ENCODE results near the gene SENP1. TPM values are rescaled to one million over a fixed set of nuclear protein-coding genes. Genes with fewer than 3 reads are reported as not detected.

The SENP1 gene
- total RNA-seq, 1 experiment from 2014 or later: 28.8 TPM

DNA sequence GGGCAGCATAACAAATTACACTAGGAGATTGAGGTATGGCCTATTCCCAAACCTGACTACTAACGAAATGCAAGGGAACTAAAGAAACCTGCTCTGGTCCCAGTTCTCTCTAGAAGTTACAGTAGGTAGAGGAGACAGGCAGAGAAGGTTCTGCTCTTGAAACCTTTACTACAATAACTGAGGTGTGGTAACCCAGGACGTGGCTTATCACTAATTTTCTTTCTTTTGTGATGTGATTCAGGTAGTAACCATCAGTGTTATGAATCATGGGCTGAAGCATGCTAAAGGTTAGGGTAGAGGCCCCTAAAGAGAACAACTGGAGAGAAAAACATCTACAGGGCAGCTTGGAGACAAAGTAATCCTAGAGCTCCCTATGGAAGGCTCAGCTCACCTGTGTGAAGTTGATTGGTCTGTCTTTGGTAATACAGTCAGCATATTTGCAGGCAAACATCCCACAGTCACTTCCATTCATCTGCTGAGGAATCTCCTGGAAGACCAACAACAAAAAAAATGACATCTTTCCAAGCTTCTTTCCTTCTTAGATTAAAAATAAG is 59.8 kb downstream of the SENP1 start:
- Mint-ChIP-seq H3K27ac (no peak overlapping the region), H3K27me3 (ENCODE audit: low read depth) (no peaks in the 10 kb centered on the region; the same call in 1 of the 2 replicates), H3K4me1 (no peaks in the 10 kb centered on the region), H3K36me3 (ENCODE audit: insufficient read depth in 1 of 3, low read depth in 3 of 3) (peaks cover 9 to 60% (median 49%) of the 10 kb centered on the region in 3 experiments; a peak in 6 of 7 replicates), H3K4me3 (no peak overlapping the region), H3K9me3 (no peaks in the 10 kb centered on the region)
- Histone ChIP-seq H3K23ac (ENCODE audit: insufficient read length, low read depth, low read length) (no peak overlapping the region), H3K79me2 (ENCODE audit: insufficient read depth, low read length) (no peaks in the 10 kb centered on the region), H2BK12ac (ENCODE audit: insufficient read length, low read depth, low read length) (no peak overlapping the region), H3K9ac (ENCODE audit: extremely low read depth, insufficient read length, low read length) (no peak overlapping the region), H3K4me2 (ENCODE audit: insufficient read depth, insufficient read length, low read length) (no peak overlapping the region), H2BK15ac (ENCODE audit: low read depth, low read length) (no peak overlapping the region), H2BK120ac (ENCODE audit: low read depth, low read length, poor library complexity, severe bottlenecking) (no peak overlapping the region), H3K27me3 (ENCODE audit: insufficient read depth, low read length) (no peaks in the 10 kb centered on the region), H4K5ac (ENCODE audit: insufficient read length, low read depth, low read length) (no peak overlapping the region), H4K20me1 (ENCODE audit: control insufficient read depth, insufficient read depth, insufficient read length) (no peaks in the 10 kb centered on the region), H2AK5ac (ENCODE audit: insufficient read length, low read length) (no peak overlapping the region), H2BK5ac (ENCODE audit: insufficient read length, low read length) (no peak overlapping the region), H2AFZ (ENCODE audit: low read length) (no peak overlapping the region), H3K9me3 (ENCODE audit: control insufficient read depth, low read depth, low read length) (no peaks in the 10 kb centered on the region), H4K8ac (replicated peaks; ENCODE audit: insufficient read length, low read depth, low read length) (no peak overlapping the region), H3T11ph (ENCODE audit: low read length) (no peak overlapping the region), H2BK20ac (ENCODE audit: low read depth, low read length, poor library complexity, severe bottlenecking) (no peak overlapping the region), H3K27ac (ENCODE audit: insufficient read length, low read depth, low read length) (no peak overlapping the region), H4K91ac (ENCODE audit: insufficient read length, low read depth, low read length) (no peak overlapping the region), H3K23me2 (ENCODE audit: insufficient read length, low read depth, low read length, poor library complexity, severe bottlenecking) (no peaks in the 10 kb centered on the region), H3K56ac (ENCODE audit: insufficient read length, low read depth, low read length) (no peak overlapping the region), H3K79me1 (ENCODE audit: insufficient read depth, low read depth, low read length, poor library complexity, severe bottlenecking) (no peaks in the 10 kb centered on the region), H3K18ac (ENCODE audit: insufficient read length, low read depth, low read length) (no peak overlapping the region), H3K14ac (ENCODE audit: insufficient read depth, low read length) (no peak overlapping the region), H3K4me1 (ENCODE audit: insufficient read depth, low read length) (no peaks in the 10 kb centered on the region), H3K4ac (ENCODE audit: low read depth, low read length) (no peak overlapping the region)
- no peak for TF ChIP-seq CTCF (conservative IDR thresholded peaks at IDR 0.05)
- no peak for DNase-seq
- no CpG with 5 or more reads among the region's 2 CpGs for WGBS (ENCODE audit: extremely low coverage, insufficient read length, low lambda C conversion rate)
